Naive B cell (primary cell): ENCODE results near the gene DEUP1. TPM values are rescaled to one million over a fixed set of nuclear protein-coding genes. Genes with fewer than 3 reads are reported as not detected.

Experiments used
- ATAC-seq, 2 donors: fragments of 150-1000 bp; cut with Tn5 transposase; 2 replicates each; pipeline ENCODE4 v1.10.0; 2021; ENCODE audit warnings: low read depth in 2 of 2, mild to moderate bottlenecking in 2 of 2, moderate library complexity in 2 of 2
- DNase-seq: peaks from one replicate; pipeline ENCODE4 v3.0.0; 2022
- H3K27ac Mint-ChIP-seq, 6 donors: one replicate each; pipeline ENCODE4 v1.8.0; 2020 to 2022; ENCODE audit warnings: mild to moderate bottlenecking in 6 of 6, mixed read lengths in 6 of 6, moderate library complexity in 5 of 6, inconsistent platforms in 2 of 6
- H3K27me3 Mint-ChIP-seq, 3 donors: one replicate each; pipeline ENCODE4 v1.8.0; 2021 to 2022; ENCODE audit warnings: mixed read lengths in 3 of 3, mild to moderate bottlenecking in 1 of 3
- H3K36me3 Mint-ChIP-seq, 2 donors: one replicate each; pipeline ENCODE4 v1.8.0; 2020 to 2022; ENCODE audit warnings: mixed read lengths in 2 of 2, inconsistent platforms in 1 of 2, mild to moderate bottlenecking in 1 of 2
- H3K4me1 Mint-ChIP-seq, 3 donors: one replicate each; pipeline ENCODE4 v1.8.0; 2020 to 2022; ENCODE audit warnings: mixed read lengths in 3 of 3, inconsistent platforms in 1 of 3, mild to moderate bottlenecking in 1 of 3, moderate library complexity in 1 of 3
- H3K4me3 Mint-ChIP-seq, 8 donors: one replicate each; pipeline ENCODE4 v1.8.0; 2020 to 2022; ENCODE audit warnings: mild to moderate bottlenecking in 8 of 8, mixed read lengths in 8 of 8, moderate library complexity in 8 of 8, inconsistent platforms in 2 of 8
- H3K9me3 Mint-ChIP-seq, 7 donors: one replicate each; pipeline ENCODE4 v1.8.0; 2020 to 2022; ENCODE audit warnings: mixed read lengths in 7 of 7, mild to moderate bottlenecking in 5 of 7, inconsistent platforms in 2 of 7, moderate library complexity in 1 of 7
- polyA plus RNA-seq, 6 donors: library from polyadenylated mRNA; unstranded; fragments of 300-500 nt; fragmentation: Illumina TruSeq; gene quantifications; one replicate each; pipeline ENCODE4 v1.2.3, GENCODE V29; 2021; ENCODE audit warnings: low read depth in 6 of 6

Gene DEUP1
- polyA plus RNA-seq, 6 donors from 2014 or later, result not detected

- no peak for ATAC-seq
- Mint-ChIP-seq H3K4me3 (no peak overlapping the region), H3K4me1 (no peaks in the 10 kb centered on the region), H3K27ac (no peak overlapping the region), H3K27me3 (no peaks in the 10 kb centered on the region), H3K9me3 (peaks cover 0 to 19% (median 4%) of the 10 kb centered on the region in 7 donors), H3K36me3 (no peaks in the 10 kb centered on the region)
- no peak for DNase-seq
Measured at GRCh38 chr11:93467054-93467453, 136.5 kb downstream of the DEUP1 start.

- H3K27me3 Mint-ChIP-seq, result no peaks in the 10 kb centered on the region
- H3K4me1 Mint-ChIP-seq, result no peaks in the 10 kb centered on the region
- ATAC-seq (no peak), DNase-seq (no peak)
- H3K4me3 Mint-ChIP-seq, result no peak overlapping the region
- H3K27ac Mint-ChIP-seq, result no peak overlapping the region
- peaks cover 0 to 6% (median 0%) of the 10 kb centered on the region in 7 donors for H3K9me3 Mint-ChIP-seq
- H3K36me3 Mint-ChIP-seq, result no peaks in the 10 kb centered on the region
Measured at GRCh38 chr11:93468290-93468689, 137.7 kb downstream of the DEUP1 start.

- ATAC-seq (no peak), DNase-seq (no peak)
- Mint-ChIP-seq H3K27ac (no peak overlapping the region), H3K9me3 (no peaks in the 10 kb centered on the region), H3K36me3 (no peaks in the 10 kb centered on the region), H3K4me1 (no peaks in the 10 kb centered on the region), H3K4me3 (no peak overlapping the region), H3K27me3 (peaks cover 0 to 3% (median 0%) of the 10 kb centered on the region in 3 donors)
Measured at GRCh38 chr11:93474123-93474522, 143.6 kb downstream of the DEUP1 start.

- ATAC-seq, result no peak
Measured at GRCh38 chr11:93476796-93477195, 146.3 kb downstream of the DEUP1 start.

GRCh38 chr11:93477684-93478234 lies 147.2 kb downstream of the DEUP1 start:
- Mint-ChIP-seq H3K36me3 (no peaks in the 10 kb centered on the region), H3K27me3 (peaks cover 0 to 3% (median 0%) of the 10 kb centered on the region in 3 donors), H3K4me1 (peaks cover 0 to 4% (median 0%) of the 10 kb centered on the region in 3 donors), H3K4me3 (no peak overlapping the region), H3K27ac (no peak overlapping the region), H3K9me3 (no peaks in the 10 kb centered on the region)
- ATAC-seq (no peak), DNase-seq (no peak)

More at GRCh38 chr11:93476796-93477195, 146.3 kb downstream of the DEUP1 start:
- no peaks in the 10 kb centered on the region for H3K9me3 Mint-ChIP-seq
- H3K36me3 Mint-ChIP-seq, result no peaks in the 10 kb centered on the region
- no peak overlapping the region for H3K4me3 Mint-ChIP-seq
- no peaks in the 10 kb centered on the region for H3K4me1 Mint-ChIP-seq
- H3K27ac Mint-ChIP-seq, result no peak overlapping the region
- no peak for DNase-seq
- H3K27me3 Mint-ChIP-seq, result peaks cover 0 to 3% (median 0%) of the 10 kb centered on the region in 3 donors

GRCh38 chr11:93478841-93479240 lies 148.3 kb downstream of the DEUP1 start:
- Mint-ChIP-seq H3K36me3 (no peaks in the 10 kb centered on the region), H3K27me3 (no peaks in the 10 kb centered on the region), H3K4me3 (no peak overlapping the region)

GRCh38 chr11:93480256-93480655 lies 149.7 kb downstream of the DEUP1 start:
- Mint-ChIP-seq H3K4me3 (no peak overlapping the region), H3K27me3 (no peaks in the 10 kb centered on the region), H3K27ac (no peak overlapping the region), H3K9me3 (no peaks in the 10 kb centered on the region), H3K36me3 (no peaks in the 10 kb centered on the region), H3K4me1 (peaks cover 0 to 4% (median 0%) of the 10 kb centered on the region in 3 donors)
- DNase-seq, result no peak
- ATAC-seq, result no peak

More at GRCh38 chr11:93478841-93479240, 148.3 kb downstream of the DEUP1 start:
- Mint-ChIP-seq H3K4me1 (peaks cover 0 to 4% (median 0%) of the 10 kb centered on the region in 3 donors), H3K9me3 (no peaks in the 10 kb centered on the region), H3K27ac (no peak overlapping the region)
- ATAC-seq, result no peak
- no peak for DNase-seq

- no peak for DNase-seq
- no peak overlapping the region for H3K27ac Mint-ChIP-seq
- no peaks in the 10 kb centered on the region for H3K27me3 Mint-ChIP-seq
- no peak overlapping the region for H3K4me3 Mint-ChIP-seq
- H3K9me3 Mint-ChIP-seq, result no peaks in the 10 kb centered on the region
- no peaks in the 10 kb centered on the region for H3K36me3 Mint-ChIP-seq
- ATAC-seq, result no peak
- H3K4me1 Mint-ChIP-seq, result peaks cover 0 to 4% (median 0%) of the 10 kb centered on the region in 3 donors
Measured at GRCh38 chr11:93480756-93481155, 150.2 kb downstream of the DEUP1 start.

GRCh38 chr11:93481279-93481678 lies 150.7 kb downstream of the DEUP1 start:
- H3K4me1 Mint-ChIP-seq, result peaks cover 0 to 4% (median 0%) of the 10 kb centered on the region in 3 donors
- H3K9me3 Mint-ChIP-seq, result no peaks in the 10 kb centered on the region
- H3K27me3 Mint-ChIP-seq, result no peaks in the 10 kb centered on the region
- H3K4me3 Mint-ChIP-seq, result no peak overlapping the region
- DNase-seq (no peak), ATAC-seq (no peak)
- H3K36me3 Mint-ChIP-seq, result no peaks in the 10 kb centered on the region
- H3K27ac Mint-ChIP-seq, result no peak overlapping the region

GRCh38 chr11:93481696-93482095 lies 151.2 kb downstream of the DEUP1 start:
- Mint-ChIP-seq H3K36me3 (no peaks in the 10 kb centered on the region), H3K4me1 (peaks cover 0 to 4% (median 0%) of the 10 kb centered on the region in 3 donors), H3K4me3 (no peak overlapping the region), H3K27ac (no peak overlapping the region), H3K27me3 (no peaks in the 10 kb centered on the region), H3K9me3 (no peaks in the 10 kb centered on the region)
- ATAC-seq, result no peak
- DNase-seq, result no peak

- DNase-seq (no peak), ATAC-seq (no peak)
- H3K27ac Mint-ChIP-seq, result no peak overlapping the region
- no peaks in the 10 kb centered on the region for H3K27me3 Mint-ChIP-seq
- H3K4me1 Mint-ChIP-seq, result peaks cover 0 to 4% (median 0%) of the 10 kb centered on the region in 3 donors
- no peaks in the 10 kb centered on the region for H3K9me3 Mint-ChIP-seq
- no peaks in the 10 kb centered on the region for H3K36me3 Mint-ChIP-seq
- no peak overlapping the region for H3K4me3 Mint-ChIP-seq
Measured at GRCh38 chr11:93482556-93482955, 152.0 kb downstream of the DEUP1 start.

GRCh38 chr11:93484716-93485115 lies 154.2 kb downstream of the DEUP1 start:
- no peak overlapping the region for H3K4me3 Mint-ChIP-seq
- no peaks in the 10 kb centered on the region for H3K36me3 Mint-ChIP-seq
- H3K4me1 Mint-ChIP-seq, result peaks cover 0 to 4% (median 0%) of the 10 kb centered on the region in 3 donors
- no peak for DNase-seq
- H3K9me3 Mint-ChIP-seq, result no peaks in the 10 kb centered on the region
- H3K27ac Mint-ChIP-seq, result no peak overlapping the region
- no peaks in the 10 kb centered on the region for H3K27me3 Mint-ChIP-seq
- no peak for ATAC-seq

- H3K27ac Mint-ChIP-seq, result no peak overlapping the region
Measured at GRCh38 chr11:93485983-93486382, 155.4 kb downstream of the DEUP1 start.

GRCh38 chr11:93487032-93487483 lies 156.5 kb downstream of the DEUP1 start:
- no peak for DNase-seq
- H3K27me3 Mint-ChIP-seq, result no peaks in the 10 kb centered on the region
- no peak overlapping the region for H3K4me3 Mint-ChIP-seq
- H3K4me1 Mint-ChIP-seq, result peaks cover 0 to 4% (median 0%) of the 10 kb centered on the region in 3 donors
- H3K9me3 Mint-ChIP-seq, result no peaks in the 10 kb centered on the region
- H3K27ac Mint-ChIP-seq, result no peak overlapping the region
- ATAC-seq, result no peak
- no peaks in the 10 kb centered on the region for H3K36me3 Mint-ChIP-seq

More at GRCh38 chr11:93485983-93486382, 155.4 kb downstream of the DEUP1 start:
- Mint-ChIP-seq H3K9me3 (no peaks in the 10 kb centered on the region), H3K4me3 (no peak overlapping the region), H3K36me3 (no peaks in the 10 kb centered on the region), H3K27me3 (no peaks in the 10 kb centered on the region), H3K4me1 (peaks cover 0 to 4% (median 0%) of the 10 kb centered on the region in 3 donors)
- no peak for ATAC-seq
- no peak for DNase-seq
